ENCODE results near the gene DMC1.
"Not testable (repeated sequence)": the region's sequence is repeated elsewhere in the genome, so short reads cannot be mapped to it uniquely, and the experiment has no call there.

The DMC1 gene
- 0.19 to 2.7 (median 0.63) reads per million in 9 experiments for total RNA-seq

DNA sequence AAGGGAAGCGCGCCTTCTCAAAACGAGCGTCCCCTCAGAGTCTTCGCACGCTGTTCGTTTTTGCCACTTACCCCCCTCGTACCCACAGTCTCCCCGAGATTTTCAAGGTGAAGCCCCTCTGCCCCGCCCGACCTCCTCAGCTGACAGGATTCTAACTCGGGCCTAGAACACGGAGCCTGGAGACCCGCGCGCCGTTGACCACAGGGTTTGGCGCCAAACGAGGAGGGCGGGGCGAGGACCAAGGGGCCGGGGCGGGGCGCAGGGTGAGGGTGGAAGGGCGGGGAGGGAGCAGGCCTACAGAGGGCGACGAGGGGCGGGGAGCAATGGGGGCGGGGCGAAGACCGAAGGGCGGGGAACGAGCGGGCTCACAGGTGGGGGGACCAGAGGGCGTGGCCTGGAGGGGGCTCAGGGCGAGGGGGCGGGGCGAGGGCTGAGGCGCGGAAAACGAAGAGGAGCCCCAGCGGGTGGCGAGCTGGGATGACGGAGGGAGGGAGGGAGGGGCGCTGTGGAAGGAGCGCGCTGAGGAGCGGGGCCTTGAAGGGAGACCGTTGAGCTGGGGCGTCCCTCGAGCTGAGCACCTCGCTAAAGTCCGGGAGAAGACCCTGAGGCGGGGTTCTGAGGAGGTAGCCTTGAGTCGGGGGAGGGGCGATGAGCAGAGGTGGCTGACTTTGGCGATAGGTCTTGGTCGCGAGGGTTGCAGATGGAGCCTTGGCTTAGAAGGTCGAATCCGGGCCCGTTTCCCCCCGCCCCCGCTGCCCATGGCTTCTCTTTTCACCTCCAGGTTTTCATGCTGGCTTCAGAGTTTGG, at the start of gene DMC1:
DMC1 (minus strand) TSS at position 212 of the 807 bp plus-strand sequence. CDS start 1,927 bp downstream, outside the sequence.
- peak within 1 kb of the TSS; percentile 80 to 82 for H3K27ac Mint-ChIP-seq
- peaks cover 15 to 17% of the 10 kb centered on the region in 2 donors for H3K4me1 Mint-ChIP-seq (ENCODE audit: low read depth in 2 of 2)
- ATAC-seq (replicated peaks) (peak; percentile 89), DNase-seq (peak; percentile 83 to 92 (median 88))
- peak within 1 kb of the TSS; percentile 93 to 94 for H3K4me3 Mint-ChIP-seq
- no peaks in the 10 kb centered on the region for H3K9me3 Mint-ChIP-seq
- no peaks in the 10 kb centered on the region for H3K36me3 Mint-ChIP-seq (ENCODE audit: insufficient read depth)
- no peaks in the 10 kb centered on the region for H3K27me3 Mint-ChIP-seq

GRCh38 chr22:38618682-38619081, 48.7 kb upstream of the DMC1 start:
- Mint-ChIP-seq H3K27me3 (peaks cover 40 to 55% of the 10 kb centered on the region in 2 donors), H3K4me1 (ENCODE audit: low read depth in 2 of 2) (no peaks in the 10 kb centered on the region), H3K27ac (no peak overlapping the region), H3K9me3 (peaks cover 0 to 7% of the 10 kb centered on the region in 2 donors), H3K4me3 (no peak overlapping the region), H3K36me3 (ENCODE audit: insufficient read depth) (no peaks in the 10 kb centered on the region)
- no peak for DNase-seq
- no peak for ATAC-seq (replicated peaks)

- no peak overlapping the region for H3K4me3 Mint-ChIP-seq
- H3K4me1 Mint-ChIP-seq (ENCODE audit: low read depth in 2 of 2): no peaks in the 10 kb centered on the region
- no peak overlapping the region for H3K27ac Mint-ChIP-seq
- DNase-seq (no peak), ATAC-seq (replicated peaks) (no peak)
- peaks cover 0 to 7% of the 10 kb centered on the region in 2 donors for H3K9me3 Mint-ChIP-seq
- H3K36me3 Mint-ChIP-seq (ENCODE audit: insufficient read depth): no peaks in the 10 kb centered on the region
- peaks cover 40 to 55% of the 10 kb centered on the region in 2 donors for H3K27me3 Mint-ChIP-seq
These were observed 48.3 kb upstream of the DMC1 start for GRCh38 chr22:38618258-38618657.

- H3K27ac Mint-ChIP-seq; H3K36me3 Mint-ChIP-seq (ENCODE audit: insufficient read depth); ATAC-seq (replicated peaks); DNase-seq; H3K4me3 Mint-ChIP-seq; H3K4me1 Mint-ChIP-seq (ENCODE audit: low read depth in 2 of 2); H3K9me3 Mint-ChIP-seq: not testable (repeated sequence)
- H3K27me3 Mint-ChIP-seq: peaks cover 40 to 55% of the 10 kb centered on the region in 2 donors
These were observed 45.1 kb upstream of the DMC1 start for GRCh38 chr22:38615064-38615405.

- no peak overlapping the region for H3K4me3 Mint-ChIP-seq
- no peak overlapping the region for H3K27ac Mint-ChIP-seq
- H3K4me1 Mint-ChIP-seq (ENCODE audit: low read depth in 2 of 2): no peaks in the 10 kb centered on the region
- H3K27me3 Mint-ChIP-seq: peaks cover 40 to 52% of the 10 kb centered on the region in 2 donors
- DNase-seq (no peak), ATAC-seq (replicated peaks) (no peak)
- H3K9me3 Mint-ChIP-seq: peaks cover 0 to 7% of the 10 kb centered on the region in 2 donors
- no peaks in the 10 kb centered on the region for H3K36me3 Mint-ChIP-seq (ENCODE audit: insufficient read depth)
These were observed 44.5 kb upstream of the DMC1 start for GRCh38 chr22:38614332-38615063.

GRCh38 chr22:38613588-38613987, 43.6 kb upstream of the DMC1 start:
- no peak for ATAC-seq (replicated peaks)
- Mint-ChIP-seq H3K27ac (no peak overlapping the region), H3K27me3 (peaks cover 34 to 52% of the 10 kb centered on the region in 2 donors), H3K4me3 (no peak overlapping the region), H3K36me3 (ENCODE audit: insufficient read depth) (no peaks in the 10 kb centered on the region), H3K9me3 (peaks cover 0 to 6% of the 10 kb centered on the region in 2 donors), H3K4me1 (ENCODE audit: low read depth in 2 of 2) (no peaks in the 10 kb centered on the region)
- DNase-seq: no peak

DNA sequence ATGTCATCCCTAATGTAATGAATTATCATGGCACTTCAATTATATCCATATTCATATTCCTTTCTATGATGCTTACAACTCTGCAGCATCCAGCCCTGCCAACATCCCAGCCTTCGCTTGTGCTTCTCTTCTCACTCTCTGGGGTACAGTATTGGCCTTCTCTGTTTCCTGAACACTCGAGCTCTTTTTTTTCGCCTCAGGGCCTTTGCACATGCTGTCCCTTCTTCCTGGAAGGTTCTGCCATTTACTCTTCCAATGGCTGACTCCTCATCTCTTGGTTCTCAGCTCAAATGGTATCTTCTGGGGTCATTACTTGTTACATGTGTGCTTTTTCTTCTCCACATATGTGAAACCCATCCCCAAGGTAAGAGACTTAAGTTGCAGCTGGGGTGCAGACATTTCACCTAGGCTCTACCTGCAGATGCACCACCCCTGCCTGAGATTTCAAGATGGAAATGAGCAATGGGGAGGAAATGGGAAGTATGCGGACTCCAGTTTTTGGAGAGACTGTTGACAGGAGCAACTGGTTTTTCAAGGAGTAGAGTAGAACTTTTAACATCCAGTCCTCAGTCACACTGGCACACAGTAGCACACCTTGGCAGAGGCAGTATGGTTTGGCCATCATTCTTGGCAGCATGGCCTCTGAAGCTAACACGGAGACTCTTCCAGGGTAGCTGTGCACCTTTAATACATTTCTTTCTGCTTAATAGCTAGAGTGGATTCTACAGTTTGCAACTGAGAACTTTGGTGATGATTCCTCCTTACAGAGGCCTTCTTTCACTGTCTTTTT, 42.4 kb upstream of the DMC1 start:
- Mint-ChIP-seq H3K4me1 (ENCODE audit: low read depth in 2 of 2) (no peaks in the 10 kb centered on the region), H3K27ac (no peak overlapping the region), H3K27me3 (peaks cover 23 to 44% of the 10 kb centered on the region in 2 donors), H3K36me3 (ENCODE audit: insufficient read depth) (no peaks in the 10 kb centered on the region), H3K9me3 (no peaks in the 10 kb centered on the region), H3K4me3 (no peak overlapping the region)
- no peak for ATAC-seq (replicated peaks)
- no peak for DNase-seq

- Mint-ChIP-seq H3K36me3 (ENCODE audit: insufficient read depth) (no peaks in the 10 kb centered on the region), H3K4me3 (no peak overlapping the region), H3K27ac (no peak overlapping the region), H3K27me3 (peaks cover 14 to 44% of the 10 kb centered on the region in 2 donors), H3K9me3 (no peaks in the 10 kb centered on the region), H3K4me1 (ENCODE audit: low read depth in 2 of 2) (no peaks in the 10 kb centered on the region)
- ATAC-seq (replicated peaks): no peak
- no peak for DNase-seq
These were observed 41.6 kb upstream of the DMC1 start for GRCh38 chr22:38611559-38611958.

DNA sequence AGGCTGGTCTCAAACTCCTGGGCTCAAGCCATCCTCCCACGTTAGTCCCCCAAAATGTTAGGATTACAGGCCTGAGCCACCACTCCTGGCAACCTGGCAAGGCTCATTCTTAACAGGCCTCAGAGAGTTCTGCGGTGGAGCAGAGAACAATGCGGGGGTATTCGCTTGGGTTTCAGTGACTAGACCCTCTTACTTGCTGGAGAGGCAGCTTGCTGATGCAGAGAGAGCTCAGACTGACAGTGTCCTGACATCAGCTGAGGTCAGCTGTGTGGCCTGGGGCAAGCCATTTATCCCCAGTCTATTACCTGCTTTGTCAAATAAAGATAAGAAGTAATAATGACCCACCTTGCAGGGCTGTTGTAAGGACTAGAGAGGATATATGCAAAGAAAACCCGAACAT, 40.3 kb upstream of the DMC1 start:
- Mint-ChIP-seq H3K4me1 (ENCODE audit: low read depth in 2 of 2) (no peaks in the 10 kb centered on the region), H3K27me3 (peaks cover 9 to 39% of the 10 kb centered on the region in 2 donors), H3K27ac (no peak overlapping the region), H3K36me3 (ENCODE audit: insufficient read depth) (no peaks in the 10 kb centered on the region), H3K9me3 (no peaks in the 10 kb centered on the region), H3K4me3 (no peak overlapping the region)
- DNase-seq: no peak
- no peak for ATAC-seq (replicated peaks)

GRCh38 chr22:38608992-38609750, 39.2 kb upstream of the DMC1 start:
- DNase-seq (no peak), ATAC-seq (replicated peaks) (no peak)
- no peak overlapping the region for H3K4me3 Mint-ChIP-seq
- no peak overlapping the region for H3K27ac Mint-ChIP-seq
- H3K36me3 Mint-ChIP-seq (ENCODE audit: insufficient read depth): no peaks in the 10 kb centered on the region
- peaks cover 5 to 31% of the 10 kb centered on the region in 2 donors for H3K27me3 Mint-ChIP-seq
- H3K4me1 Mint-ChIP-seq (ENCODE audit: low read depth in 2 of 2): no peaks in the 10 kb centered on the region
- H3K9me3 Mint-ChIP-seq: no peaks in the 10 kb centered on the region

- no peak overlapping the region for H3K4me3 Mint-ChIP-seq
- peaks cover 11 to 31% of the 10 kb centered on the region in 2 donors for H3K27me3 Mint-ChIP-seq
- H3K9me3 Mint-ChIP-seq: no peaks in the 10 kb centered on the region
- H3K36me3 Mint-ChIP-seq (ENCODE audit: insufficient read depth): no peaks in the 10 kb centered on the region
- no peak for DNase-seq
- no peak overlapping the region for H3K27ac Mint-ChIP-seq
- ATAC-seq (replicated peaks): no peak
- no peaks in the 10 kb centered on the region for H3K4me1 Mint-ChIP-seq (ENCODE audit: low read depth in 2 of 2)
These were observed 37.7 kb upstream of the DMC1 start for GRCh38 chr22:38607680-38608079.

- Mint-ChIP-seq H3K9me3 (no peaks in the 10 kb centered on the region), H3K27me3 (peaks cover 30 to 37% of the 10 kb centered on the region in 2 donors), H3K4me1 (ENCODE audit: low read depth in 2 of 2) (no peaks in the 10 kb centered on the region), H3K27ac (no peak overlapping the region), H3K4me3 (no peak overlapping the region), H3K36me3 (ENCODE audit: insufficient read depth) (no peaks in the 10 kb centered on the region)
- ATAC-seq (replicated peaks): no peak
- no peak for DNase-seq
These were observed 32.2 kb upstream of the DMC1 start for GRCh38 chr22:38602166-38602565.
